HG02623 (cell line): ENCODE results near the gene CCT8.
"Not testable (repeated sequence)": the region's sequence is repeated elsewhere in the genome, so short reads cannot be mapped to it uniquely, and the experiment has no call there.

Source experiments
- ATAC-seq: cut with Tn5 transposase; IDR thresholded peaks from one replicate; pipeline ENCODE4 v1.9.1; 2021; ENCODE audit warnings: moderate library complexity; ENCODE audit not compliant: unreplicated experiment

Gene CCT8

GRCh38 chr21:29078869-29079767, 5.7 kb upstream of the CCT8 start:
- ATAC-seq: peak; percentile 43

GRCh38 chr21:29077651-29078090, 4.2 kb upstream of the CCT8 start:
- no peak for ATAC-seq

- not testable (repeated sequence) for ATAC-seq
Measured at GRCh38 chr21:29076731-29077640, 3.5 kb upstream of the CCT8 start.

- no peak for ATAC-seq
Measured at GRCh38 chr21:29075706-29076466, 2.4 kb upstream of the CCT8 start.

- no peak for ATAC-seq
Measured at GRCh38 chr21:29074783-29075182, 1.3 kb upstream of the CCT8 start.

- peak; percentile 8 for ATAC-seq
Measured at GRCh38 chr21:29074007-29074376, 544 bp upstream of the CCT8 start.

GRCh38 chr21:29072873-29073221, 601 bp downstream of the CCT8 start:
- no peak for ATAC-seq

GRCh38 chr21:29064850-29065481, 8.5 kb downstream of the CCT8 start:
- ATAC-seq: peak; percentile 99

GRCh38 chr21:29056538-29057050, 16.9 kb downstream of the CCT8 start:
- no peak for ATAC-seq

- no peak for ATAC-seq
Measured at GRCh38 chr21:29056005-29056404, 17.4 kb downstream of the CCT8 start.

GRCh38 chr21:29055080-29055479, 18.4 kb downstream of the CCT8 start:
- no peak for ATAC-seq

GRCh38 chr21:29053656-29054055, 19.8 kb downstream of the CCT8 start:
- ATAC-seq: no peak

GRCh38 chr21:29053011-29053553, 20.4 kb downstream of the CCT8 start:
- no peak for ATAC-seq

- no peak for ATAC-seq
Measured at GRCh38 chr21:29052224-29052623, 21.2 kb downstream of the CCT8 start.

GRCh38 chr21:29034678-29035077, 38.8 kb downstream of the CCT8 start:
- ATAC-seq: no peak

GRCh38 chr21:29033871-29034270, 39.6 kb downstream of the CCT8 start:
- ATAC-seq: no peak

GRCh38 chr21:29033301-29033700, 40.1 kb downstream of the CCT8 start:
- no peak for ATAC-seq

GRCh38 chr21:29030909-29031308, 42.5 kb downstream of the CCT8 start:
- ATAC-seq: no peak

GRCh38 chr21:29029524-29029923, 43.9 kb downstream of the CCT8 start:
- ATAC-seq: no peak

- ATAC-seq: no peak
Measured at GRCh38 chr21:29025328-29025713, 48.1 kb downstream of the CCT8 start.
